Activated CD4-positive, alpha-beta T cell treated with anti-CD3 and anti-CD28 coated beads, Interleukin-2, amount 50 U/mL, for 24 hours (primary cell): ENCODE results near the gene SLC35A2.

Source experiments
- DNase-seq, 2 donors: peaks; one replicate each; pipeline ENCODE4 v3.0.0-alpha.2; 2020; ENCODE audit warnings: low read depth in 1 of 2, low spot score in 1 of 2

The SLC35A2 gene

DNA sequence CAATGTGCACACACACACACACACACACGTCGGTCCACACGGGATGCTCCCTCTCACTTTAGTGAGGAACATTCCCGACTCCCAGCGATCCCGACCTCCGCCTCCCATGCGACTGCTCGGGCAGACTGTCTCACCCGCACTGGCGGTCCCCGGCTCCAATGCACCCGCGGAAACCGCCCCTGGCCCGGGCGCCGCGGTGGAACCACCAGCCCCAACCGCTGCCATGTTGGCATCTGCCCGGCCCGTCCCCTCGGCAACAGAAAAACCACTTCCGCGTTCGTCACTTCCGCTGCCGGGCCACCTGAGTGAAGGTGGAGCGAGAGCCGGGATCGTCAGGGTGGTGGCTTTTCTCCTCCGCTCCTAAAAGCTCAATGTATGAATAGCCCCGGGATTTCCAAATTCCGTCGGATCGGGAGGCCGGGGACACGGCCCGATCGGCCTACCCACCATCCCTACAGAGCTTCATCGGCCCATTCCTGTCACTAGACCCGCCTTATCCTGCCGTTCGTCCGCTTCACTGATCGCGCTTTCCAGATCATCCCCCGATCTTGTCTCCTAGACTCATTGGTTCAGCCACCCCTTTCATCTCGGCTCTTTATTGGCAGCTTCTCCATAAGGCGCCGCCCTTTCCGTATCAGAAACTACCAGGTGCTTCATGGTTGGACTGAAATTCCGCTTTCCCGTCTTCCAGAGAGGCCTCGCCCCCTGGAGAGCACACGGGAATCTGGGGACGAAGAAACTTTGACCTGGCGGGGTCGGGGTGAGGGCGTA, at the start of gene SLC35A2:
Gene SLC35A2, minus strand, starts transcription at position 235 of the 771 bp plus-strand sequence. Its CDS starts 10 bp downstream, at position 225.
- peak; percentile 72 to 83 for DNase-seq

DNA sequence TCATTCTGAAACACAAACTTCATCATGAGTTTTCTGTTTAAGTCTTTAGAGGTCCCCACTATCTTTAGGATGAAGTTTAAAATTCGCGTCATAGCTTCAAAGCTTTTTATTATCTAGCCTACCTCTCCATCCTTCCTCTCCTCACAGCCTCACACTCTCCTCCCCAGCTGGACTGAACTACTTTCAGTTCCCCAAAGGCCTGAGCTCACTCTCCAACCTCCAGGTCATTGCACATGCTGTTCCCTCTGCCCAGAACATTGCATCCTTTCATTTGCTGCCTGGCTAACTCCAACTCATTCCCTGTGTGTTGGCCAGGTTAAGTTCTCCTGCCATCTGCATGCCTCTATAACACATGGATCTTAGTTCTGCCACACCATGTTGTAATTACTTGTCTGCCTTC, 48.8 kb upstream of the SLC35A2 start:
- no peak for DNase-seq

DNA sequence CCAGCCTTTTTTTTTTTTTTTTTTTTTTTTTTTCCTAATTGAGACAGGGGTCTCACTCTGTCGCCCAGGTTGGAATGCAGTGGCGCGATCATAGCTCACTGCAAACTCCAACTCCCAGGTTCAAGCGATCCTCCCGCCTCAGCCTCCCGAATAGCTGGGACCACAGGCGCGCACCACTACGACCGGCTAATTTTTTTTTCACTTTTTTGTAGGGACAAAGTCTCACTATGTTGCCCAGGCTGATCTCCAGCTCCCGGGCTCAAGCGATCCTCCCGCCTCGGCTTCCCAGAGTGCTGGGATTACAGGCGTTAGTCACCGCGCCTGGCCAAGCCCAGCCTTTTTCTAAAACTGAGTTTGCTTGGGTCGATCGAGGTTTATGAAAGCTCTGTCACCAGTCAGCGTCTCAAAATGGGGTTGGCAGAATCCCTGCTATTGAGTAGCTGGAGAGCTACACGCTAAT, 47.2 kb upstream of the SLC35A2 start:
- DNase-seq, result no peak

DNA sequence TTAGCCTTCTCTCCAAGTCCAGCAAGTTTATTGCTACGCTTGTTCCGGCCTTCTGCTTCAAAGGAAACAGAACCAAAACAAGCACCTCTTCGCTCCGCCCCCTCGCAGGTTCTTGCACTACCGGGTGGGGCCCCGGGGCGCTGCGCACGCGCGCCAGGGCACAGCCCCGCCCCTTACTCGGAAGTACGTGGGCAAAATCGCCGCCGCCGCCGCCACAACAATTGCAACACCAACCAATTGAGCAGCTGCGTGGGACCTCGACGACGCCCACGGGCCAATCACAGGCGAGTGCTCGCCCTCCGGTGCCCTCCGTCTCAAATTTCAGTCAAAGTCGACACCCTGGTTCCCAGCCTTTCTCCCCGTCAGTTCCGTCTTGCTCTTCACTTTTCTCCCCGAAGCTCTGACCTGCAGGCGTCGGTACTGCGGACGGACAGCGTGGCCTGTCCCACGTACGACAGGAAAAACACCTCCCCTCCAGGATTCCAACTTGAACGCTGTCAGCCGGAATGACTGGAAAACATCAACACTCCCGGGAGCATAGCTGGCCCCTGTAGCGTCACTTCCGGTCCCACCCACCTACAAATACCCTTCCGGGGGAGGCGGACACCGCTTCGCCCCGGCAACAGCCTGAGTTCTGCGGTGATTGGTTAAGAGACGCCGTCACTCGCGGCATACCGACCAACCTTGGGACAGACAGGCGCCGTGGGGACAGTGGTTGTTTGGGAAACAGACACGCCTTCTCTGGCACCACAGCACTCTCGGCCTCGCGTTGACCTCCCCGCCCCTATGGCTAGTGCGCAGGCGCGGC, 46.6 kb upstream of the SLC35A2 start:
- DNase-seq, result peak; percentile 76 to 91

DNA sequence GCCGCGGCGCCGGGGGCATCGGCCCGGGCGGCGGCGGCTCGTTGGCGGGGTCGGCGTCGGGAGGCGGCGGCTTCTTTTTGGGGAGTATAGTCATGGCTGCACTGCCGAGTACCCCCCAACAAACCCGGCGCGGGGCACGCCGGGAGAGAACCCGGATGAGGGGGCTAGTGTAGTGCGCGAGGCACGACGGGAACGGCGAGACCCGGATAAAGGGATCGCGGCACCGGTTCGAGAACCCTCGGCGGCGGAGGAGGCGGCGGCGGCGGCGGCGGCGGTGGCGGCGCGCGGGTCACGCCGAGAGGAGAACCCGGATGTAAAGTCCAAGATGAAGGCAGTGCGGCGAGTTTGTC, 46.0 kb upstream of the SLC35A2 start, which contains the start of gene OTUD5:
Gene OTUD5, minus strand, starts transcription at position 131 of the 350 bp plus-strand sequence. Its CDS starts 37 bp downstream, at position 94.
- peak; percentile 52 to 54 for DNase-seq

DNA sequence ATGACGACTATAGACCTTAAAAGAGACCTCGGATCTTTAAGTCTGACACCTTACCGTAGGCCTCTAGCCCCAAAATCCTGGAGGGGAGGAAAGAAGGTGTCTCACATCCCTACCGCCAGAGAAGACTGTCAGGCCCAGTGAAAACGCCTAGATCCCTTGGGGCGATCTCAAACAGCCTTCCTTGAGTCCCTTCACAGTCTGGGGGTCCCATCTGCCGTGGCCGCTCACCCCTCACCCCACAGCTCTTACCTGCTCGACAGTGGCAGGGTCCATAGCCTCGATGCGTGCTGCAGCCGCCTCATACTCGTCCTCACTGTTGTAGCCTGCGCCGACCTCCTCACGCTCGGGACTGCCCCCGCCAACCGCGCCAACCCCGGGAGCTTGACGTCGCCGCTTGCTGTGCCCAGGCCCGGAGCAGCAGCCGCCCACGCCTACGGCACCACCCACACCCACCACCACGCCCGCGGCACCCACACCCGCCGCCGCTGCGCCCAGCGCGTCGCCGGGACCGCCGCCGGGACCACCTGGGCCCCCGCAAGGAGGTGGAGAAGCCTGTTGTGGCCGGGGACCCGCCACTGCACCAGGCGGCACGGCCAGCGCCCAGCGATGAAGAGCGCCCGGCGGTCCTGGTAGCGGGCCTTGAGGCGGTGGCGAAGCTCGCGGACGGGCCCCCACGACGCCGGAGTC, 45.4 kb upstream of the SLC35A2 start:
- DNase-seq, result no peak

DNA sequence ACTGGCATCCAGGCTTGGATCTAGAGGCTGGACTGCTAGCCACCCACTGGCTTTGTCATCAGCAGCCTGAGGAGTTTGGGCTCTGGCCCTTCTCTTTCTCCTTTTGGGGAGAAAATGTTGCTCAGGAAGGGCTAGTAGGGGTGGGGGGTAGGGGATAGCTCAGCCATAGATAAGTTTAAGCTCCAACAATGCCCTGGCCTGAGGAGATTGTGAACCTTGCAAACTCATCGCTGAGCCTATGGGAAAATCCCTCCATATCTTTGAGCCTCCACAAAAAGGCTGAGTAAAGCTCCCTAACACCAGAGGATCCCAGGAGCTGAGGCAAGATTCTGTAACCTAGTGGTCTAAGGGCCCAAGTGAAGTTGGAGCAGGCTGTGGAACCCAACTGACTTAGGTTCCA, 37.1 kb upstream of the SLC35A2 start:
- DNase-seq, result no peak

DNA sequence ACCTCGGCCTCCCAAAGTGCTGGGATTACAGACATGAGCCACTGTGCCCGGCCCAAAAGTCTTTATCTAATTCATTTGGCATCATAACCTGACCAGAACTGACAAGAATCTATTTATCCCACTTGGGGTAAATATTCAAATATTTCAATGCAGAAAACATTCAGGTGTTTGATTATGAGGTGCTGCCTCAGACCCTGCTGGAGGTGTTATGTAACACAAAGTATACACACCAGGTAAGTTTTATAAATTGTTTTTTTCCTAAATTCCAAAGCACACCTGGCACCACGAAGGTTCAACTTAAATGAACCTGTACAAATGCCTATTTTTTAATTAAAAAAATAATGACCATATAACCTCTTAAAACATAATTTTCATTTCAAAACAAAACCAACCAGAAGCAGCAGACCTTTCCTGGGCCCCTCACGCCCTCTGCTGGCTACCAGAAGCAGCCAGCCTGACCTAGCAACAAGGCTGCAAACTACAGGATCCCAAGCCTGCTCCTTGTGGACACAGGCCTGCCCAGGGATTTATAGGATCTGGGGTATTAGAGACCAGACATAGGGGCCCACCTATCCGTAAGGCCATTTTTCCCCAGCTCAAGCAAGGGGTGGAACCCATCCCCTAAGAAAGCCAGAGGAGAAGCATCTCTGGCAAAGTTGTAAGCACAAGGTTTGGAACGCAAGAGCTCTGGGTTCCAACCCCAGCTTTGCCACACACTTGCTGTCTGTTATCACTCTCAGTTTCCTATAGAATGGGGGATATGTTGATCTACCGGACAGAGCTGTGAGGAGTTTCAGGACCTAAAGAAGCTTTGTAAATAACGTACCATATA, 34.3 kb upstream of the SLC35A2 start:
- no peak for DNase-seq

DNA sequence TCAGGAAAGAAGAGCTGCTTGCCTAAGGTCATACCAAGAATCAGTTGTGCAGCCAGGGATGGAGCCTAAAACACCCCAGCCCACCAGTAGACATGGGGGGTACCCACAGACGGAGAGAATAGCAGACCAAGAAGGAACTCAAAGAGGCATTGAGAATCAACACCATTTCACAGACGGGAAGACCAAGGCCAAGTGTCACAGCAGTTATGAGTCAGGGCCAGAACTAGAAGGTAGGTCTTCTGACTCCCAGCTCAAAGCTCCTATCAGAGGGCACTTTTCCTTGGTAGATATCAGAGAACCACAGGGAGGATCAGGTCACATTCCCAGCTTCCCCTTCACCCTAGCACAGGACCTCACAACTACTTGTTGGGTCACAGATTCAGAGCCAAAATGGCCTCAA, 31.4 kb upstream of the SLC35A2 start:
- DNase-seq, result no peak

DNA sequence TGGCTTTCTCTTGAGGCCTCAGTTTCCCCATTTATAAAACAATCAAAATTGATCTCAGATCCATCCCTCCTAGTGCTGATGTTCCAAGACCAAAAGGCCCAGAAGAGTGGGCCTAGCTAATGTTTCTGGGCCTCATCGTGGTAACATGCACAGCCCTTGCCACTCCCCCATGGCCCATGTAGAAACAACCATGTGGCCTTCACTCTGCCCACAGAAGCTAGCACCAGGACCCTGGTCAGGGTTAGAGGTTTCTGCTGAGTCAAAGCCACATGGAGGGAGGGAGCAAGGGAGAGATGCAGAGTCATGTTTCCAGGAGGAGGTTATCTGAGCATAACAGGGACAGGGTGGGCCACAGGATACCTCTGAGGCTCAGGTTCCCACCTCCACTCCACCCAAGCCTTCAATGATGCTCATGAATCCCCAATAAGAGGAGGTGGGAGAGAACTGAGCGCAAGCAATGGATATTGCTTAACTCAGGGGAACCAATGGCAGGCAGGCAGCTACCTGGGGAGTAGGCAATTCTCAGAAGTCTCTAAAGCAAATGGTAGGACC, 29.0 kb upstream of the SLC35A2 start:
- DNase-seq, result no peak

DNA sequence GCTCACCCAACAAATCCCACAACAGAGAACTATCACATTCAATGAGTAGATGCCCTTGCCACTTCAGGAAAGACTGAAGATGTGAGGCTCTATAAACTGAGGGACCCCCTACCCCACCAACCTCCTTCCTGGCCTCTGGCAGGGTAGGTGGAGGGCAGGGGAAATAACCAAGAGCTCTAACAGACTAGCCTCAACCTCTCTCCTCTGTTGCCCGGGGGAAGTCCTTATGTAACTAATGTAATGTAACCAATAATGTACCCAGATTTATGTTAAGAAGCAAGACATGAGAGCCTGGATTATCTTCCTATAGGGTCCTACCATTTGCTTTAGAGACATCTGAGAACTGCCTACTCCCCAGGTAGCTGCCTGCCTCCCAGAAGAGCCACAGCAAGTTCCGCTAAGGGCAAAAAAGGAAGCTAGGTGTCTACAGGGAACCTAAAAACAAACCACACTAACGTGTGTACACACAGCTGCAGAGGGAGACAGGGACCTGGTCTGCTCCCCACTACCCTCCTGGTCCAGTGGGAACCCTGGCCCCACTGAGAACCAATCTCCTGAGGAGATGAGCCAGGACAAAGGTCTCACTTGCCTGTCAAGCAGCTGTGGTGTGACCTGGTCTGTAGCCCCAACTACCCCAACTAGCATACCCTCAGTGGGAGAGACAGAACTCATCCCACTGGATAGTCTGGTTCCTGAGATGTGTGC, 28.2 kb upstream of the SLC35A2 start:
- no peak for DNase-seq

DNA sequence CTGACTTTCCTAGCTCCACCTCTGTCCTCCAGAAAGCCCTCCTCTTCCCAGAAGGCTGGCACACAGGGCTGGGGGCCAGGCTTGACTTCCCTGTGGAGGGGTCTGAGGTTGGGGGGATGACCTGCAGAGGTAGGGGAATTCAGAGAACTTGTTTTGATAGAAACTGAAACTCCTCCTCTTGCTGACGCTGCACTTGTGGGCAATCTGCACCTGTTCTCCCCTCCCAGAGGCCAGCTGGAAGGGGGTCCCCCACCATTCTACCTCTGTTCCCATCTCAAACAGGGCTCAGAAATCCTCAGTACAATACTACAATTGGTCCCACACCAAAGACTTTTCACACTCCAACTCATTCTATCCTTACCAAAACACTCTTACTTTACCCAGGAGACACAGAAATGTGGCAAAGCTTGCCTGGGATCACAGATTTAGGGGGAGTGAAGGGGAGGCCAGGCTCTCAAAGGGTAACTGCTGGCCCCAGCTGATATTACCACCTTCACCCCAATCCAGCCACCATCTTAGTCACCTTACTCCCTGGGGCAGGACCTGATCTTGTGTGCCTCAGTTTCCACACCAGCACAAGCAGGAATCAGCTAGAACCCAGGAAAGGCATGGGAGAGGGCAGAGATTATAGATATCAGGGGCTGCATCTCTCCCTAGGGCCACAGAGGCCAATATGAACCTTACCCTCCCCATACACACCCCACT, 27.4 kb upstream of the SLC35A2 start:
- DNase-seq, result peak in 1 of 2 donors; percentile 67

DNA sequence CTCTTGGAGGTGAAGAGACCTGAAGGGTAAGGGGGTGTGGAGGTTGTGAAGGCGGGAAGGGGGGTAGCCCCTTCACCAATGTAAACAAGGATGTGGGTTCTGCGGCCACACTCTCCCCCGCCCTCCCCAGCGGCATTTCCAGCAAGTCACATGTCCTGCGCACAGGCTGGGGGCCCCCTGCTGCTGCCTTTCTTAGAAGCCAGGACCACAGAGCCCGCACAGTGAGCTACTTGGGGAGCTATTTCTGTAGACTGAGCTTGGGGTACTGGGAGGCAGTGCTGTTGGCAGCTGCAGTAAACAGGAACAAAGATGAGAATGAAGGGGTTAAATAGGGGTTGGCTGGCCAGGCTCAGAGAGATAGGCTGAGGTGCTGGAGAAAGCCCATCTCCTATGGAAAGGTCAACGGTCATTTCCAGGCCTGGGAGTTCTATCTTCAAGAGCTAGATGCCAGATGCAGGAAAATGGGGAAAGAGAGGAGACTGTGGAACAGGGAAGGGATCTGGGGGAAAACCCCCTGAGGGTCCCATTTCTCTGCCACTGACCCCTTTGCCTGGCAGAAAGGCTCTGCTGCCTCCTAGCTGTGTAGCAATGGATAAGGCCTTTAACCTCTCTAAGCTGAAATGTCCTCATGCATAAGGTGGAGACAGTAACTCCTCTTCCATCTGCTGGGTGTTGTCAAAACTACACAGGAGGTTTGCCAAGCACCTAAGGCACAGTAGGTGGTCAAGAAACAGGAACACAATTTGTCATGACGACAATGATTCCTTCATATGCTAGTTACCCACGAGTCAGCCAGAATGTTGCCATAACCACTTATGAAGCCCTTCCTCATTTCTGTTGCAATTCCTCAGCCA, 25.8 kb upstream of the SLC35A2 start:
- peak; percentile 57 to 84 for DNase-seq

DNA sequence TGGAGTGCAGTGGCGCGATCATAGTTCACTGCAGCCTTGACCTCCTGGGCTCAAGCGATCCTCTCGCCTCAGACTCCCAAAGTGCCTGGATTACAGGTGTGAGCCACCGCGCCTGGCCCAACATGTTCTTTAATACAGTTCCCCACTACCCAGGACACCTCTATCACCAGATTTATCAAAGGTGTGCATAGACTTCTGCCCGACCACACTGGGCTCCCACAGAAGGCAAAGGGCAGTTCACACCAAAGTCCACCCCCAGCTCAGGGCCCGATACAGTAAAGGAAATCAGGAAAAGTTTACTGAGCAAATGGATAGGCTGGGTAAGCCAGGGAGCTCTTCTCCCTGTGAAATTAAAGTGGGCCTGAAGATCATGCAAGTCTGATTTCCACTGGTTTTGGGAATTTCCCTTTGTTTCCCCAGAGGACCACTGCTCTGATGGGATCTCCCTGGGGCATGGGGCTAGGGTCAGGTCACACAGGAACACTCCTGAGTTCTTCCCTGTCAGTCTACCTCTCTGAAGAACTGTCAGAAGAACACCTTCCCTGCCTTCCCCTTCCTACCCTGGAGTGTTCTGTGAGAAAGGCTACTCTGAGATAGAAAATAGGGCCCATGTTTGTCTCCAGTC, 25.1 kb upstream of the SLC35A2 start:
- no peak for DNase-seq

DNA sequence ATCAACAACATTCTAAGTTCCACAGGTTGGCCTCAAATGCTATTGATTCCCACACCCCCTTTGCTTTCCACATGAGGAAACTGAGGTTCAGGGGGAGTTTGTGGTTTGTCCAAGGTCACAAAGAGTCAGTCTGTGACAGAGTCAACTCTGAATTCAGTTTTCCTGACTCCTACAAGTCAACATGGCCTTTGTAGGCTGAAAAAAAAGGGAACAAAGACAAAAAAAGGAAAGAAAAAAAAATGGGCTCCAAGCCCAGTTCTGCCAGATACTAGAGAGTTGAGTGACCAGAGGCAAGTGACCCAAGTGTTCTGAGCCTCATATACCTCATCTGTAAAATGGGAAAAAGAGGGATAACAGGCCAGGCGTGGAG, 23.8 kb upstream of the SLC35A2 start:
- no peak for DNase-seq

DNA sequence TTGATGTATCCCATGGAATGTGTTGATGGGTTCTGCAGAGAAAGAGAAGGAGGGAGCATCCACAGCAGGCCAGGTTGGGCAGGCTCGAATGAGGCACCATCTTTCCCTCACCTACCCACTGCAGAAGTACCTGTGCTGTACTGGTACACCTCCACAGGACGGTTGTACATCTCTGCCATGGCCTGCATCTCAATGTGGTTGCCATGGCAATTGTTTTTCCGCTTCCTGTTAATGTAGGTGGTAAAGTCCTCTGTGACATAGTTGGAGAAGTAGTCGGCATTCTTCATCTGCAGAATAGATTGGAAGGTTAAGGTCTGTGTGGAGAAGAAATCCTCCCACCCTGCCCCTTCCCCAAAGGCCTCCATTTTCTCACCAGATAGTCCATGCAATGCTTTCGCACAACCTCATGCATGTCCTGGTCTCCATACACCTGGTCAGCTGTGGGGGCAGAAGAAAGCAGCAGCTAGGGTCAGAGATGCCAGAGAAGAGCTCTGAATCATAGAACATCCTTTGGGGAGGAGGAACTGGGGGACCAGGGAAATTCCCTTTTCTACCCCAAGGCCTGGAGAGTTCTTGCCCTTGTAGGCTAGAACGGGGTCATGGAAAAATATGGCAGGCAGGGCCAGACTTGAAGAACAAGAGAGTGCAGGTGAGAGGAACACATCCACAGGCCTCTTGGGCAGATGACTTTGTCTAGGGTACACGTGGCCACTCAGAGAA, 23.3 kb upstream of the SLC35A2 start:
- DNase-seq, result no peak

DNA sequence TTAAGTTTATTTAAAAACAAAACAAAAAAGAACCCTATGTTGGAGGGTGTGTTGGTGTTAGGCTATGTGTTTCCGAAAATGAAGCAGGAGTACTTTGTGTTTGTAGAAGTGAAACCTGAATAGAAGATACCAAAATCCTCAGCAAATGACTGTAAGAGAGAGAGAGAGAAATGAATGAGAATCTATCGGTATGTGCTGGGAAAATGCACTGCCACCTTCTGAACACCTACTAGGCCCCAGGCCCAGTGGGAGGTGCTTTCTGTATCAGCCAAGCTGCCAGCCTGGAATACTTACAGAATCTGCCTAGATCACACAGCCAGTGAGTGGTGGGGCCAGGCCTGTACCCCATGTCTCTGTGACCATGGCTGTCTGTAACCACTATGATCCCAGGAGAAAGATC, 22.3 kb upstream of the SLC35A2 start:
- DNase-seq, result no peak
